PFSK-1 (cell line): ENCODE data around the gene GZF1.

Source experiments
- FOXP2 ChIP-seq: optimal IDR thresholded peaks from 2 replicates; pipeline ENCODE3; 2011; ENCODE audit warnings: borderline replicate concordance, control low read depth, inconsistent platforms; ENCODE audit not compliant: insufficient read depth; ENCODE audit errors: extremely low read length, extremely low read depth
- POLR2AphosphoS5 ChIP-seq: IDR thresholded peaks from 2 replicates; pipeline ENCODE4 v1.6.1; 2012; ENCODE audit warnings: low read depth, mild to moderate bottlenecking, control low read depth, low read length, moderate library complexity
- REST ChIP-seq, 2 experiments: IDR thresholded peaks; 2 replicates each; pipeline versions ENCODE4 v1.6.1 to v1.8.0; 2011 to 2012; ENCODE audit warnings: low read depth in 2 of 2, low read length in 2 of 2, control low read depth in 1 of 2, inconsistent platforms in 1 of 2, mild to moderate bottlenecking in 1 of 2, moderate library complexity in 1 of 2; ENCODE audit not compliant: insufficient read depth in 1 of 2
- SIN3A ChIP-seq: IDR thresholded peaks from 2 replicates; pipeline ENCODE4 v1.6.1; 2012; ENCODE audit warnings: mild to moderate bottlenecking, low read length, moderate library complexity, borderline replicate concordance; ENCODE audit not compliant: insufficient read depth
- TAF1 ChIP-seq: IDR thresholded peaks from 2 replicates; pipeline ENCODE4 v1.6.1; 2012; ENCODE audit warnings: low read length, control low read depth, borderline replicate concordance; ENCODE audit not compliant: insufficient read depth

Gene GZF1

GRCh38 chr20:23326774-23327173, 35.2 kb upstream of the GZF1 start:
- no peak for TF ChIP-seq POLR2AphosphoS5
- no peak for TF ChIP-seq FOXP2
- no peak for TF ChIP-seq SIN3A
- no peak for TF ChIP-seq REST (IDR thresholded peaks at IDR 0.05; ENCODE audit: insufficient read depth in 1 of 2, low read depth in 2 of 2, low read length in 2 of 2)
- no peak for TF ChIP-seq TAF1

- no peak for TF ChIP-seq FOXP2
Measured at GRCh38 chr20:23327617-23328333, 34.2 kb upstream of the GZF1 start.

GRCh38 chr20:23331450-23332350, 30.3 kb upstream of the GZF1 start:
- TF ChIP-seq TAF1 (no peak), POLR2AphosphoS5 (no peak), REST (IDR thresholded peaks at IDR 0.05; ENCODE audit: insufficient read depth in 1 of 2, low read depth in 2 of 2, low read length in 2 of 2) (no peak), SIN3A (no peak), FOXP2 (no peak)

- TF ChIP-seq POLR2AphosphoS5 = no peak
- TF ChIP-seq SIN3A = no peak
- TF ChIP-seq TAF1 = no peak
- no peak for TF ChIP-seq FOXP2
- TF ChIP-seq REST (IDR thresholded peaks at IDR 0.05; ENCODE audit: insufficient read depth in 1 of 2, low read depth in 2 of 2, low read length in 2 of 2) = no peak
Measured at GRCh38 chr20:23332467-23332866, 29.5 kb upstream of the GZF1 start.

GRCh38 chr20:23334111-23334510, 27.9 kb upstream of the GZF1 start:
- TF ChIP-seq FOXP2 (no peak), SIN3A (no peak), REST (IDR thresholded peaks at IDR 0.05; ENCODE audit: insufficient read depth in 1 of 2, low read depth in 2 of 2, low read length in 2 of 2) (no peak), TAF1 (no peak), POLR2AphosphoS5 (no peak)
